NOMO-1 treated with DMSO at 0.1 percent for 48 hours (cell line): ENCODE data around the gene PFN4.
"Not testable (repeated sequence)": the region's sequence is repeated elsewhere in the genome, so short reads cannot be mapped to it uniquely, and the experiment has no call there.

Source experiments
- DNase-seq: peaks from one replicate; lab custom pipeline; 2025; ENCODE audit not compliant: unreplicated experiment; lab: John Stamatoyannopoulos, UW

PFN4 gene, protein sequence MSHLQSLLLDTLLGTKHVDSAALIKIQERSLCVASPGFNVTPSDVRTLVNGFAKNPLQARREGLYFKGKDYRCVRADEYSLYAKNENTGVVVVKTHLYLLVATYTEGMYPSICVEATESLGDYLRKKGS

DNA sequence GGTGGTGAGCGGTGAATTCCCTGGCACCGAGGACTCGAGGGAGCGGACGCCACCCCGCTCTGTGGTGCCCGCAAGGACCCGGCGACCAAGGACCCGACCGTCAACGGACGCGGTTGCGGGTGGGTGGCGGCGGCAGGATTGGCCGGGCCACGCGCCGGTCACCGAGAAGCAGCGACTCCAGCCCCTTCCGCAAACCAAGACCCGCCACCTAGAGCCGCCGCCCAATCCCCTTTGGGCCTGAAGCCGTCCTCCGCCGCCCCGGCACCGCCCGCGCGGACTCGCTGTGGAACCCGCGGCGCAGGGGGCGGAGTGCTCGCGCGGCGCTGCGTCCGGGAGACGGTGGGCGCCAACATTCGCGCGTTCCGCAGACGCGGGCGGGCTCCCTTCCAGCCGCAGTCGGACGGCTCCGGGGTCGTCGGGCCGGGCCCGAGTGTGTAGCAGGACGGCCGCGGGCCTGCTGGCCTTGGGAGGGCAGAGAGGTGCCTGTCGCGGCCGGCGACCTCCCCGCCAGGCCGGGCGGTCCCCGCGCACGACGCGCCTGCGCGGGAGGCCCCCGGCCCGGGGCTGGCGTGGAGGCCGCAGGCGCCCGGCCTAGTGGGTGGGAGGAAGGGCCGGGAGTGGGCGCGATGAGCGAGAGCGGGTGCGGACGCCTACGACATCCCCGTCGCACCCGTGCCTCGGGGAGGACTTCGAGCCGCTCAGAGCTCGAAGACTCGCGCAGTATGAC, at the start of gene PFN4, which contains the start of gene FAM228B:
PFN4 (minus strand) TSS at position 140 of the 727 bp plus-strand sequence. CDS start 799 bp downstream, outside the sequence.
FAM228B (plus strand) TSS at position 275 of the 727 bp plus-strand sequence. CDS start 893 bp downstream, outside the sequence.
- DNase-seq, result peak; percentile 89

DNA sequence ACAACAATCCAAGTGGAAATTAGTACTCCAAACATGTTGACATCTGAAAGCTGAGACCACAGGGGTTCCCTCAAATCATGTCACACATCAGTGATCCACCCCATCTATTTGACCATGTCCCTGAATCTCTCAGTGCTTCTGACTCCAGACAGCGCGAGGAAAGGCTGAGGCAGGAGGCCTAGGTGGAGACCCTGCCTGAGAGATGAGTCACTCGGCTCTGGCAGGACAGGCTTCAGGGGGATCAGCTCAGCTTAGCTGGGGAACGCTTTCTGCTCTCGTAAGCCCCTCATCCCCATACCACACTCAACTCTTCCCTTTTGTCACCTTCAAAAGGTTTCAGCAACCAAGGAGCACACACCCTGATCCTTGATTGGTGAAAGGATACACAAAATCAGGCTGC, 45.9 kb upstream of the PFN4 start:
- no peak for DNase-seq

DNA sequence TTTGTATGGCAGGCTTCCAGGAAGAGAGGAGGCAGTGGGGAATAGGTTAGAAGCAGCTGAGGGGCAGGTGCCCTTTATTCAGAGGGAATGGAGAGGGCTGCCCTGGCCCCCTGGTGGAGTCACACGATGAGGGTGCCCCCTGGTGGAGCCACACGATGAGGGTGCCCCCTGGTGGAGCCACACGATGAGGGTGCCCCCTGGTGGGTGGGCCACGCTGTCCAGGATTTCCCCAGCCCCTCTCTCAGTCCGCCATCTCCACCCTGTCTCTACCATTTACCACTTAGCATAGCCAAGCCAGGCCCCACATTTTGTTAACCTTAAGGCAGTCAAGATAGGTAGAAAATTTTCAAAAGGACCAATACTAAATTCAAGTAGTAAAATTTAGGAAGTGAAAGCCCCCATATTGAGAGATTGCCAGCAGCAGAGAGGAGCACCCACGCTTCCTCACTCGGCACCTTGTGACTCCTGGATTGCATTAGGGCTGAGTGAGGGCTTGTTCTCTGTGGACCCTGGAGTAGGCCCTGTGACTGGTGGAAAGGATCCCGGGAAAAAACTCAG, 41.4 kb upstream of the PFN4 start:
- DNase-seq, result peak; percentile 62

DNA sequence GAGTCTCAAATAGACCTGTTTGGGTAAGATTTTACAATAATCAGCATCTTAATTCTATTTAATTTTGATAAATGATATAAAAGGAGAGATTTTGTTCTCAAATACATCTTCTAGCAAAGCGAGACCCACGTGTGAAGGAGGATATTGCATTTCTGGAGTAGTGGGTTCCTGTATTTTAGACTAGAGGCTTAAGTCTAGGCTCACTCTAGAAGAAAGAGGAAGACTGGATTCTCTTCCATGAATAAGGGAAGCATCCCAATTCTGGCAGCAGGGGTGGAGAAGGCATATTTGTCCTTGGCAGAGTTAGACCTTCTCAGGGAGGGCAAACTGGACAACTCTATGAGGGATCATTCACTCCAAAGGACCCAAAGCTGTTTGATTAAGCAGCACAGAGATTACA, 40.5 kb upstream of the PFN4 start:
- DNase-seq, result no peak

DNA sequence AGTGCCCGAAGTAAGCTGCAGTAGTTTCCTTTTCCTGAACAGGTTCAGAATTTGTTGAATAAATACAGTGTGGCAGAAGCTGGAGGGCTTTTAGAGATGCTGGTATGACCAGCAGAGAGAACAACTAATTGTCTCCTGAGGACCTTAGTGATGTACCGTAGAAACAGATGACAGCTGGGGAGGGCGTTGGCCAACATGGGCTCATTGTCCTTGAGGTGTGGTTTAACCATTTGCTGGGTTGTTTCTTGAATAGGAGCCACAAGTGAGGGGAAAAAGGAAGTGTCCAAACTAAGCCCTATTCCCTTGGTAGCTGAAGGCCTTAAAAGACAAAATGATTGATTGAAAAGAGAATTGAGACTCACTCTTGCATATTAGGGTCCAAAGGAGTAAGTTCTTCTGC, 40.1 kb upstream of the PFN4 start:
- DNase-seq, result peak; percentile 72

DNA sequence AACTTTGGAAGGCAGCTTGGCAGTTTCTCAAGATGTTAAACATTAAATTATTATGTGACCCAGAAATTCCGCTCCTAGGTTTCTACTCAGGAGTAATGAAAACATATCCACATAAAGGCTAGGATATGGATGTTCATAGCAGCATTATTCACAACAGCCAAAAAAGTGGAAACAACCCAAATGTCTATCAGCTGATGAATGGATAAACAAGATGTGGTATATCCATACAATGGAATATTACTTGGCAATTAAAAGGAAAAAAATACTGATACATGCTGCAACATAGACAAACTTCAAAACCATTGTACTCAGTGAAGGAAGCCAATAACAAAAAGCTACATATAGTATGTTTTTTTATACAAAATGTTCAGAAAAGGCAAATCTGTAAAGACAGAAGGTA, 39.4 kb upstream of the PFN4 start:
- no peak for DNase-seq

DNA sequence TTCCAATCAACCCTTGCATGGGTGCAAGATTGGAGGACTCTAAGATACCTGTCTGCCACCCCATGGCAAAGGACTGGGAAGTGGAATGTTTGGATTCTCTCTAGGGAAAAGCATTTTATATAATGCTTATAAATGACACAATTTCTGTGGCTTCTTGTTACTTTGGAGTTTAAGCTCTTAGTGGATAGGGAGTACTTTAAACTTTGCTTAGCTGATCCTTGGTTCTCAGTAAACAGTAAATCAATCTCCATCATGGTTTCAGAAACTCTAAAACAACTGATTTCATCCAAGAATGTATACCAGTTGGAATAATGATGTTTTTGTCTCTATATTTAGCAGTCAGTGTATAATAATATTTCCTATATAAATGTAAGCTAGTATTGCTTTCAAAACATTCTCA, 37.6 kb upstream of the PFN4 start:
- DNase-seq, result no peak

DNA sequence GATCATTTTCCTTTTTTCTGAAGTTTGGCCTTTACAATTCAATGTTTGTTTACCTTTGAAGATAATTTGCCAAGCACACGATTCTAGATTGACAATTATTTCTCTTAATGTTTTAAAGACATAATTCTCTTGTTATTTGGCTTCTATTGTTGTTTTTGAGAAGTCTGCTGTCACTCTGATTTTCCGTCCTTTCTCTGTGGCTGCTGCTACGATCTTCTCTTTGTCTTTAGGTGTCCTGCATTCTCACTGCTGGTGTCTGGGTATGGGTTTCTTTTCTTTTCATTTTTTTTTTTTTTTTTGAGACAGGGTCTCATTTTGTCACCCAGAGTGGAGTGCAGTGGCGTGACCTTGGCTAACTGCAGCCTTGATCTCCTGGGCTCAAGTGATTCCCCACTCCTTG, 36.6 kb upstream of the PFN4 start:
- DNase-seq, result no peak

DNA sequence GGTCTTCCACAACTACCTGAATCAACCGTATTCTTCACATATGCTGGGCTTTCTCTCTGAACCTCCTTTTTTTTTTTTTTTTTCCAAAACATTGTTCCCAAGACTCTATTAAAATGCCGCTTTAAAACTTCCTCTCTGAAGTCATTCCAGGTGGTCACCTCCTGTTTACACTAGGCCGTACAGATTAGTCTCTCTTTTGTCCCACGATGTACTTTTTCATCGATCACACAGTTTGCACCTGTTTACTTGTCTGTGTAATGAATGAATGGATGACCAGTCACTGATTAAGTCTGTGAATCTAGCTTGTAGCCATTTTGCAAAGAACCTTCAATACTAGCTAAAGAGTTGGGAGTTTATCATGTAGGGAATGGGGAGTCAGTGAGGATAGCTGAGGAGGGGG, 35.0 kb upstream of the PFN4 start:
- no peak for DNase-seq

DNA sequence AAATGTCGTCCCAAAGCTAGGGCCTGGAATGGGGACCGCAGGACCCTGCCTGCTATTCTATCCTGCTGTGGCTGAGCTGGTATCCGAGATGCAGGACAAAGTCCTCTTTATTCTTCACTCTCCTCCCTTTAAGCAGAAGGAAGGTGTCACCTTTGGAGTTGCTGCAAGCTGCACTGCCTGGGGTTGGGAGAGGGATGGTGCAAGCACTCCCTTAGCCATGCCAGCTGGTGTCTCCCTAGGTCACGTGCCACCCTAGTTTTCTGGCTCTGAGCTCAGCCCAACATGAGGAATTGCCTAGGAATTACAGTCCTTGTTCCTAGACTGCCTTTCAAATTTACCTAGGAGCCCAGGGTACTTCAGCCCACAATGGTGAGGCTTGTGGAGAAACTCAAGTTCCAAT, 30.3 kb upstream of the PFN4 start:
- DNase-seq, result no peak

DNA sequence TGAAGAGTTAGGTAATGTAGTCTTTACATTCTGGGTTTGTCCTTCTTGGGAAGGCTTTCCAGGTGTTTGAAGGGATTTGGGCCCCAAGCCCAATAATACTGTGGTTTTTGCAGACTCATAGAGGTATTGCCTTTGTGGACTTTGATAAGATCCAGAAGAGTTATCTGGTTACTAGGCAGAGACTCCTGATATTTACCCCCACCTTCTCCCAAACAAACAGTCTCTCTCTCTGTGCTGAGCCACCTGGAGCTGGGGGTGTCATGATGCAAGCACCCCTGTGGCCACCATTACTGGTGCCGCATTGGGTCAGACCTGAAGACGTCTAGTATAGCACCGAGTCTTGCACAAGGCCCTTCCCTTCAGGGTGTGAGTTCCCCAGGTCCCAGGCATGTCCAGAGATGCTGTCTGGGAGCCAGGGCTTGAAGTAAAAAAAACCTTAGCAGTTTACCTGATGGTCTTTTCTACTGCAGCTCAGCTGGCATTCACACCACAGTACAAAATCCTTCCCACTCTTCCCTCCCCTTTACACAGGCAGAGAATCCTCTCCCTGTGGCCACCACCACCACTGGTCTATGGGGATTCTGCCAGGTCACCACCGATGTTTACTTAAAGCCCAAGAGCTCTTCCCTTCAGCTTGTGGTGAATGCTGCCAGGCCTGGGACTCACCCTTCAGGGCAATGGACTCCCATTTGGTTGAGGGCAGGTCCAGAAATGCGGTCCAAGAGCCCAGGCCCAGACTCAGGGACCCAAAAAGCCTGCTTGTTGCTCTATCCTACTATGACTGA, 29.5 kb upstream of the PFN4 start:
- no peak for DNase-seq

DNA sequence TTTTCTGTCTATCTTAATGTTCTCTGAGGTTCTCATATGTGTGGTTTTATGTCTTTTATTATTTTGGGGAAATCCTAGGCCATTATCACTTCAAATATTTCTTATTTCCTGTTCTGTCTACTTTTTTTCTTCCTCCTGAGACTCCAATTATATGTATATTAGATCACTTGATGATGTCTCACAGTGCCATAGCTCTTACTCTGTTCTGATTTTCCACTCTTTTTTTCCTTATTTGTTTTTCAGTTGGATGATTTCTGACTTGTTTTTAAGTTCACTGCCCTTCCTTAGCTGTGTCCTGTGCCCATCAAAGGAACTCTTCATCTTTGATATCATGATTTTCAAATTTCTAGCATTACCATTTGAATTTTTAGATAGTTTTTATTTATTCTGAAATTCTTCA, 24.2 kb upstream of the PFN4 start:
- no peak for DNase-seq

DNA sequence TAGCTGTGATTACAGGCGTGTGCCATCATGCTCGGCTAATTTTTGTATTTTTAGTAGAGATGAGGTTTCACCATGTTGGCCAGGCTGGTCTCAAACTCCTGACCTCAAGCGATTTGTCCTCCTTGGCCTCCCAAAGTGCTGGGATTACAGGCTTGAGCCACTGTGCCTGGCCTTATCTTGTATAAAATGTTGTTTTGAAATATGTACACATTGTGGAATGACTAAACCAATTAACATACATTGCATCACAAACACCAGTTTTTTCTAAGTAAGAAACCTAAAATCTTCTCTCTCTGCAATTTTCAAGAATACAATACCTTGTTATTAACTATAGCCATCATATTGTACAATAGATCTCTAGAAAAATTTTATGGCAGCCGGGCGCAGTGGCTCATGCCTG, 17.2 kb upstream of the PFN4 start:
- DNase-seq, result not testable (repeated sequence)

DNA sequence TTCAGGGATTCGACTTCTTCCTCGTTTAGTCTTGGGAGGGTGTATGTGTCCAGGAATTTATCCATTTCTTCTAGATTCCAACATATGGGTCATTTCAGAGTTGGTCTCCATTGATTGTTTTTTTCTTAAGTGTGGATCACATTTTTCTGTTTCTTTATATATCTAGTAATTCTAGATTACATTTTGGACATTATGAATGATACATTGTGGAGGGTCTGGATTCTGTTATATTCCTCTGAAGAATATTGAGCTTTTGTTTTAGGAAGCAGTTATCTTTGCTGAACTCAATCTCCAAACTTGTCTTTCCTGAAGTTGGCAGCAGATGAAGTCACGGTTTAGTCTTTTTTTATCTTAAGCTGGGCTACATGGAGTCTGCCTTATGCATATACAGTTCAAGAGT, 9.4 kb upstream of the PFN4 start:
- DNase-seq, result no peak

DNA sequence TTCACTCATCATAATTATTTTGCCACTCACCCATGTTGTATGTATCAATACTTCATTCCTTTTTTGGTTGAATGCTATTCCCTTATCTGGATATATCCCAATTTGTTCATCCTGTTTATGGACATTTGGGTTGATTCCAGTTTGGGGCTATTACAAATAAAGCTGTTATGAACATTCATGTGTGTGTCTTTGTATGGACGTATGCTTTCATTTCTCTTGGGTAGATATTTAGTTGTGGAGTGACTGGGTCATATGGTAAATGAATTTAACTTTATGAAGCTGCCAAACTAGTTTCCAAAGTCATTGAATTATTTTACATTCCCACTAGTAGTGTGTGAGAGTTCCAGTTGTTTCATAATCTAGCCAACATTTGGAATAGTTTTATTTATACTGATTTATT, 2.8 kb upstream of the PFN4 start:
- no peak for DNase-seq

DNA sequence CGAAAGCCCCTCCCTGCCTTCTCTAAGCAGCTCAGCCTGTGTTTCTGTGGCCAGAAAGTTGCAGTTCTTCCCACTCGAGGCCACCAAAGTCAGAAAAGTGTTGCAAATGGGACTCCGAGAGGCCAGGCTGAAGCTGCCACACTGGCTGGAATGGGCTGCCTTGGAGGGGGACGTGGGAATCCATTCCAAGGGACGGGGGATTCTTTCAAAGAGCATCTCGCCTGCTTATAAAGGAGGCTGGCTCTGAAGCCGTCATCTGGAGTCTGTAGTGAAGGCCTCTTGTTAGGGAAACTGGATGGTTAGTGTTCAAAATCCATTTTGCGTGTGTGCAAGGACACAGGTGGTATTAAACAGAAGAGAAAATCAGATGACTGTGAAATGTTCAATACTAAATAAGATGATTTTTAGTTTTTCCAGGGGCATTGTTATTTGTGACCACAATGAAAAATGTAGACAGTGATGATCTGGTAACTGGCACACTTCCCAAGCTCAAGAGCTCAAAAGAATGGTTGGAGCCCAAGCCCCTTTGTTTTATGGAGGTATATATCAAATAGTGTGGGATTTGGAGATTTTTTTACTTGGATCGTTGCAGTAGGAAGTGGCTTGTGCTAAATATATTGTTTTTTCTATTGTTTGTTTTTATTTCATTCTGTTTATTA, 917 bp upstream of the PFN4 start:
- no peak for DNase-seq

DNA sequence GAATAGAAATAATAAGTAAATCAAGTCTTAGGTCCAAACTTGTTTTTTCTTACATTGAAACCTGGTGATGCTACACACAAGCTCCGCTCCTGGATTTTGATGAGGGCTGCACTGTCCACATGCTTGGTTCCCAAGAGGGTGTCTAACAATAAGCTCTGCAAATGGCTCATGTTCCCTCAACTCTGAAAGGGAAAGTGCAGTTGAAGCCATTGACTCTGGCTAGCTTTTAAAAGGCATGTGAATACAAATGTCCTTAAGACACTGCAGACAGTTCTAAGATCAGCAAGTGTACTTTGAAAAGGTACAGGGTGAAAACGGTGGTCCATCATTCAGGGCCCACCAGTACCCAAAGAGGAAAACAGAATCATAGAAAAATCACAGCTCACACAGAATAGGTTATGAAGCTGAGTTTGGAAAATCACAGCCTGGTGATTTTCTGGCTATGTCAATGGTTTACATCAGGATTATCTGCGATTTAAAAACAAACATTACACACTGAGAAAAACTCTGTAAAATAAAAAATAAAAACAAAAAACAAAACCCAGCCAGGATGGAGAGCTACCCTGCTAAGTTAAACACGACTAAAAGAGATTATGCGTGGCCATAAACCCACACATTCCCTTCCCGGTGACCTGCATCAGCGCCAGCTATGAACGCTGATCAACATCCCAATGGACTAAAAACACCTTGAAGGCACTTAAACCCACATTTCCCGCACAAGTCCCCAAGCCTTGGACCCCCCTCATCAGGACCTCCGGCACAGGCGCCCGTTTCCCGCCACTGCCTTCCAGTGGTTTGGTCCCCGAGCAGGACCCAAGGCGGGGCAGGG, 554 bp downstream of the PFN4 start:
- DNase-seq, result no peak

DNA sequence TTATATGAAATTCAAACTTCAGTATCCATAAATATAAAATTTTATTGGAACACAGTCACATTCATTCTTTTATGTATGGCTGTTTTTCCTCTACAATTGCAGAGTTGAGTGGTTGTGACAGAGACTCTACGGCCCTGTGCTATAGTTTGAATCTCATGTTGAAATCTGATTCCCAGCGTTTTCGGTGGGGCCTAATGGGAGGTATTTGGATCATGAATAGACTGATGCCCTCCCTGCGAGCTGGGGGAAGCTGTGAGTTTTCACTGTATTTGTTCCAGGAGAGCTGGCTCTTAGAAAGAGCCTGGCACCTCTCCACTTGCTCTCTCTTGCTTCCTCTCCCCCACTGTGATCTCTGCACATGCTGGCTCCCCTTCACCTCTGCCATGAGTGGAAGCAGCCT, 1.7 kb downstream of the PFN4 start:
- DNase-seq, result no peak

DNA sequence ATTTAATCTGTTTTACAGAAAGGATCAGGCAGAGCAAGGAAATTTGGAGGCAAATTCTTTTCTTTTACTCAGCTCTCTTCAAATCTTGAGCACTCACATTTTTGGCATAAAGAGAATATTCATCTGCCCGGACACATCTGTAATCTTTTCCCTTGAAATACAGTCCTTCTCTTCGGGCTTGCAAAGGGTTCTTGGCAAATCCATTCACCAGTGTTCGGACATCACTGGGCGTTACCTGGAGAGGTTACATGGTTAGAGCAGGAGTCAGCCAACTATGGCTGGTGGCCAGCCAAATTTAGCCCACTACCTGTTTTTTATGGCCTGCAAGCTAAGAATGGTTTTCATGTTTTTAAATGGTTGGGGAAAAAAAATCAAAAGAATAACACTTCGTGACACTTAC, 2.1 kb downstream of the PFN4 start:
- no peak for DNase-seq

DNA sequence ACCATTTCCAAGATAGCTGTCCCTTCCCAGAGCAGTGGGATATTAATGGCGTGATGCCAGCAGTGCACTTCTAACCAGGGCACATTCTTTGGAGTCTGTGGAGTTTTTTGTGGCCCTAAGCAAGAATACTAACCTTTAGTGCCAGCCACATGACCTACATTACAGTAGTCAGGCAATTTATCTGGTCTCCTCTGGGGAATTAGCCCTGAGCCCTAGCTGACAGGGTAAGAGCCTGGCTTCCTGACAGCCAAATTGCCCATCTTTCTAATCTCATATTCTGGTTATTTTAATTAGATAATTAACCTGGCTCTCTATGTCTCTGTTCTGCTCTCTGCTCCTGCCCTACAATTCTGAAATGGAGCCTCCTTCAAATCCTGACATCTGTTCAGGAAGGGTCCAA, 5.2 kb downstream of the PFN4 start:
- DNase-seq, result no peak

DNA sequence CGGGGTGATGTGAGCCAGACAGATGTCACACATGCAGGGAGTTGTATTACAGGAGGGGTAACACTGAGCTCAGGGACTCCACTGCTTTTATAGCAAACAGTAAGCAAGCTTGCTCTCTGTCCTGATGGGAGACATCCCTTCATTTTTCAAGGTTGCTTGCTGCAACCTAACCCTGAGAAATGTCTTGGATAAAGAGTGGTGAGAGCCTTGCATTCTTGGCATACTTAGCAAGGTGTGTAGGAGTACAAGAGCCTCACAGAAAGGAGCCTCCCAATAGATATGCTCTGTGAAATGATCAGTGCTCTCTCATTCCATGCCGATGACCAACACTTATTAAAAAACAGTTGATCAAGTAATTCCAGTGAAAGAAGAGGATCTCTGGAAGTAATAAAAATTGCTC, 8.1 kb downstream of the PFN4 start:
- DNase-seq, result no peak
